ENCODE measurements around the gene TXNDC8. TPM values are rescaled to one million over a fixed set of nuclear protein-coding genes. Genes with fewer than 3 reads are reported as not detected.
"Not testable (repeated sequence)": the region's sequence is repeated elsewhere in the genome, so short reads cannot be mapped to it uniquely, and the experiment has no call there.

Gene TXNDC8
- total and polyA plus RNA-seq, 2 experiments from 2014 or later = not detected

GRCh38 chr9:110317911-110318310, 19.8 kb downstream of the TXNDC8 start:
- no peaks in the 10 kb centered on the region for H3K9me3 ChIP-seq (ENCODE audit: low read depth)
- no peaks in the 10 kb centered on the region for H3K36me3 ChIP-seq
- TF ChIP-seq CTCF (IDR thresholded peaks at IDR 0.05; ENCODE audit: low read depth, low read length) = no peak
- no peak for DNase-seq (ENCODE audit: low read depth in 1 of 2, low spot score in 1 of 2)
- no peaks in the 10 kb centered on the region for H3K4me1 ChIP-seq (ENCODE audit: low read depth)
- no peaks in the 10 kb centered on the region for H3K27me3 ChIP-seq
- no peak overlapping the region for H3K27ac ChIP-seq
- no peak overlapping the region for H3K4me3 ChIP-seq

GRCh38 chr9:110316261-110317075, 21.2 kb downstream of the TXNDC8 start:
- no peaks in the 10 kb centered on the region for H3K4me1 ChIP-seq (ENCODE audit: low read depth)

GRCh38 chr9:110311978-110312377, 25.7 kb downstream of the TXNDC8 start:
- not testable (repeated sequence) for DNase-seq (ENCODE audit: low read depth in 1 of 2, low spot score in 1 of 2); H3K9me3 ChIP-seq (ENCODE audit: low read depth); H3K36me3 ChIP-seq; H3K27me3 ChIP-seq; H3K4me3 ChIP-seq; H3K4me1 ChIP-seq (ENCODE audit: low read depth); H3K27ac ChIP-seq

More at GRCh38 chr9:110316261-110317075, 21.2 kb downstream of the TXNDC8 start:
- no peaks in the 10 kb centered on the region for H3K36me3 ChIP-seq
- no peaks in the 10 kb centered on the region for H3K27me3 ChIP-seq
- DNase-seq (ENCODE audit: low read depth in 1 of 2, low spot score in 1 of 2) = peak in 1 of 2 donors; percentile 27
- H3K9me3 ChIP-seq (ENCODE audit: low read depth) = no peaks in the 10 kb centered on the region
- no peak overlapping the region for H3K27ac ChIP-seq
- H3K4me3 ChIP-seq = no peak overlapping the region
- no peak for TF ChIP-seq CTCF (IDR thresholded peaks at IDR 0.05; ENCODE audit: low read depth, low read length)

GRCh38 chr9:110309681-110310080, 28.0 kb downstream of the TXNDC8 start:
- no peak overlapping the region for H3K27ac ChIP-seq
- no peaks in the 10 kb centered on the region for H3K27me3 ChIP-seq
- DNase-seq (ENCODE audit: low read depth in 1 of 2, low spot score in 1 of 2) = no peak
- H3K4me1 ChIP-seq (ENCODE audit: low read depth) = no peaks in the 10 kb centered on the region
- H3K9me3 ChIP-seq (ENCODE audit: low read depth) = no peaks in the 10 kb centered on the region
- no peak for TF ChIP-seq CTCF (IDR thresholded peaks at IDR 0.05; ENCODE audit: low read depth, low read length)
- no peaks in the 10 kb centered on the region for H3K36me3 ChIP-seq
- H3K4me3 ChIP-seq = no peak overlapping the region

DNA sequence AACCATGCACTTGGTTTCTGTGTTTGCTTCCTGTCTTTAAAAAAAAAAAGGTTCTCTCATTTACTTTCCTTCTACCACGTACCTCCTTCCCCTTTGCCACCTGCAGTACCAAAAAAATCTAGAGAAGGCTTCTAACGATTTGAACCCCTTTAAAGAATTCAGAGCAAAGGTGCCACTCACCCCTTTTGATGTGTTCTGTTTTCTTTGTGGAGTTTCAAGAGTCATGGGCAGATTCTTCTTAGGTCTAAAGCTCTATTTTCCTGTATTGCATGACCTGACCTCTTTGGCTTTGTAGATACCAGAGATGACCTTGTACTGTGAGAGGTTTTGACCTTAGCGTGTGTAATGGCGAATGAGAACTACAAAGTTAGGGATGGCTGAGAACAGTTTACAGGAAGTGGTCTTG, 29.0 kb downstream of the TXNDC8 start:
- no peak for TF ChIP-seq CTCF (IDR thresholded peaks at IDR 0.05; ENCODE audit: low read depth, low read length)
- Histone ChIP-seq H3K4me1 (ENCODE audit: low read depth) (no peaks in the 10 kb centered on the region), H3K36me3 (no peaks in the 10 kb centered on the region), H3K9me3 (ENCODE audit: low read depth) (no peaks in the 10 kb centered on the region), H3K4me3 (no peak overlapping the region), H3K27me3 (no peaks in the 10 kb centered on the region), H3K27ac (no peak overlapping the region)
- DNase-seq (ENCODE audit: low read depth in 1 of 2, low spot score in 1 of 2) = no peak

DNA sequence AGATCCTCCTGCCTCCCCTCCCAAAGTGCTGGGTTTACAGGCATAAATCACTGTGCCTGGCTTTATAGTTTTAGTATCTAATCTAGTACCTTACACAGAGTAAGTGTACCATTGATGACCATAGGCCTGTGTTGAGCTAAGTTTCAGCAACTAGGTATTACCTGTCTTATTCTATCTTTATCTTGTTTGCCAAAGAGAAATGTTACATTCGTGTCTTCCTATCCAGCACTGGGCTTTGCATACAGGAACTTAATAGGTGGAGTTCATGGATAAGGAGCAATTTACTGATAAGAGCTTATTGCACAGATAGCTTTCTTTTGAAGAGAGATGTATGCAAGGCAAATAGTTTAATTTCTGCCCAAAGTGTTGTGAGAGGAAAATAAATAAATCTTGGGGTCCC, 30.5 kb downstream of the TXNDC8 start:
- DNase-seq (ENCODE audit: low read depth in 1 of 2, low spot score in 1 of 2) = no peak
- TF ChIP-seq CTCF (IDR thresholded peaks at IDR 0.05; ENCODE audit: low read depth, low read length) = no peak
- H3K4me1 ChIP-seq (ENCODE audit: low read depth) = no peaks in the 10 kb centered on the region
- no peaks in the 10 kb centered on the region for H3K27me3 ChIP-seq
- no peak overlapping the region for H3K27ac ChIP-seq
- H3K4me3 ChIP-seq = no peak overlapping the region
- no peaks in the 10 kb centered on the region for H3K9me3 ChIP-seq (ENCODE audit: low read depth)
- H3K36me3 ChIP-seq = no peaks in the 10 kb centered on the region

Measured in cardiac muscle cell (in vitro differentiated cells and primary cell).